Measurements from ENCODE around the gene DOCK4.

DNA sequence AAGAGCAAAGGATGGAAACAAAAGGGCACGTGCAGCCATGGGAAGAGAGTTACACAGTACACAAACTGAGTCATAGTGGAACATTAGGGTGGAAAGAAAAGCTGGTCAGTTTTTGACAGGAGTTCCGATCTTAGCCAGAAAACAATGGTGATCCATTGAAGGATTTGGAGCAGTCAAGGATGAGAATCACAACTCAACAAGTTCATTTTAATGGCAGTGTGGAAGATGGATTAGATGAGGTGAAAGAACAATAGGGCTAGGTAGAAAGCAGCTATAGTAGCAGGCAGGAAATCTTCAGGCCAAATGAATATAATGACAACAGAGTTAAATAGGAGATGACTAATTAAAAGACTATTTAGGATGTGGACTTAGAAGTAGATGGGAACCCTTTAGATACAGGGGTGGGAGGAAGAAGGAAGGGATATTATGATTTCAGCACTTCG is 136.3 kb downstream of the DOCK4 start:
- TF ChIP-seq EZH2 (IDR thresholded peaks at IDR 0.05; ENCODE audit: low read length), result no peak
- TF ChIP-seq, protein P1, sequence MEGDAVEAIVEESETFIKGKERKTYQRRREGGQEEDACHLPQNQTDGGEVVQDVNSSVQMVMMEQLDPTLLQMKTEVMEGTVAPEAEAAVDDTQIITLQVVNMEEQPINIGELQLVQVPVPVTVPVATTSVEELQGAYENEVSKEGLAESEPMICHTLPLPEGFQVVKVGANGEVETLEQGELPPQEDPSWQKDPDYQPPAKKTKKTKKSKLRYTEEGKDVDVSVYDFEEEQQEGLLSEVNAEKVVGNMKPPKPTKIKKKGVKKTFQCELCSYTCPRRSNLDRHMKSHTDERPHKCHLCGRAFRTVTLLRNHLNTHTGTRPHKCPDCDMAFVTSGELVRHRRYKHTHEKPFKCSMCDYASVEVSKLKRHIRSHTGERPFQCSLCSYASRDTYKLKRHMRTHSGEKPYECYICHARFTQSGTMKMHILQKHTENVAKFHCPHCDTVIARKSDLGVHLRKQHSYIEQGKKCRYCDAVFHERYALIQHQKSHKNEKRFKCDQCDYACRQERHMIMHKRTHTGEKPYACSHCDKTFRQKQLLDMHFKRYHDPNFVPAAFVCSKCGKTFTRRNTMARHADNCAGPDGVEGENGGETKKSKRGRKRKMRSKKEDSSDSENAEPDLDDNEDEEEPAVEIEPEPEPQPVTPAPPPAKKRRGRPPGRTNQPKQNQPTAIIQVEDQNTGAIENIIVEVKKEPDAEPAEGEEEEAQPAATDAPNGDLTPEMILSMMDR (optimal IDR thresholded peaks at IDR 0.05 in 1 of 3, IDR thresholded peaks at IDR 0.05 in 1 of 3, conservative IDR thresholded peaks at IDR 0.05 in 1 of 3; ENCODE audit: extremely low read depth in 1 of 3, insufficient read depth in 2 of 3, low read length in 3 of 3), result no peak
